ENCODE results near the gene PAPPA2. TPM values are rescaled to one million over a fixed set of nuclear protein-coding genes. Genes with fewer than 3 reads are reported as not detected.

The PAPPA2 gene
- total and polyA plus RNA-seq, 11 donors, result 0.04 to 1.5 (median 0.38) TPM

- Histone ChIP-seq H3K4me3 (no peak overlapping the region), H3K4me1 (peaks cover 0 to 5% (median 0%) of the 10 kb centered on the region in 12 donors), H3K36me3 (no peaks in the 10 kb centered on the region), H3K27ac (no peak overlapping the region), H3K27me3 (peaks cover 0 to 41% (median 6%) of the 10 kb centered on the region in 9 donors), H3K9me3 (no peaks in the 10 kb centered on the region)
- intact Hi-C loops (cut with DNase I), result loop anchor here in 3 of 10 donors (5.0 to 10.0 kb wide), 2 partner anchors 169 to 176 kb away; no protein-coding TSS in a partner anchor
- TF ChIP-seq POLR2A (IDR thresholded peaks at IDR 0.05), result no peak
- TF ChIP-seq CTCF (IDR thresholded peaks at IDR 0.05), result no peak
- DNase-seq (no peak), ATAC-seq (no peak)
- 48 to 71% (median 62%) methylated on average over 6 of the region's 6 CpGs for WGBS, 4 donors
These were observed 88.2 kb downstream of the PAPPA2 start for GRCh38 chr1:176551146-176551545.

- Histone ChIP-seq H3K36me3 (no peaks in the 10 kb centered on the region), H3K4me3 (no peak overlapping the region), H3K4me1 (peaks cover 0 to 5% (median 0%) of the 10 kb centered on the region in 12 donors), H3K27ac (no peak overlapping the region), H3K27me3 (peaks cover 0 to 42% (median 6%) of the 10 kb centered on the region in 9 donors), H3K9me3 (no peaks in the 10 kb centered on the region)
- no peak for ATAC-seq
- WGBS, 4 donors, result 37 to 44% (median 41%) methylated on average over 10 of the region's 10 CpGs
- no peak for DNase-seq
- TF ChIP-seq CTCF (IDR thresholded peaks at IDR 0.05) (no peak), POLR2A (IDR thresholded peaks at IDR 0.05) (no peak)
- intact Hi-C loops (cut with DNase I), result loop anchor here in 3 of 10 donors (5.0 to 10.0 kb wide), 2 partner anchors 170 to 178 kb away; no protein-coding TSS in a partner anchor
These were observed 89.4 kb downstream of the PAPPA2 start for GRCh38 chr1:176552217-176552991.

- no peak for ATAC-seq
- H3K27me3 ChIP-seq, result peaks cover 0 to 42% (median 6%) of the 10 kb centered on the region in 9 donors
- intact Hi-C loops (cut with DNase I), result loop anchor here in 3 of 10 donors (5.0 to 10.0 kb wide), 2 partner anchors 171 to 178 kb away; no protein-coding TSS in a partner anchor
These were observed 90.0 kb downstream of the PAPPA2 start for GRCh38 chr1:176552999-176553398.

More at GRCh38 chr1:176552999-176553398, 90.0 kb downstream of the PAPPA2 start:
- no peak overlapping the region for H3K4me3 ChIP-seq
- H3K9me3 ChIP-seq, result no peaks in the 10 kb centered on the region
- no peak for TF ChIP-seq POLR2A (IDR thresholded peaks at IDR 0.05)
- TF ChIP-seq CTCF (IDR thresholded peaks at IDR 0.05), result no peak
- no peak overlapping the region for H3K27ac ChIP-seq
- H3K36me3 ChIP-seq, result no peaks in the 10 kb centered on the region
- 33 to 43% (median 37%) methylated on average over 7 of the region's 7 CpGs for WGBS, 4 donors
- H3K4me1 ChIP-seq, result peaks cover 0 to 5% (median 0%) of the 10 kb centered on the region in 12 donors
- no peak for DNase-seq
